HEK293 (cell line): ENCODE data around the gene DDX56.

Experiments
- CTCF ChIA-PET: fragments of 350-600 bp; formaldehyde crosslinking; extraction: SDS; loops from one replicate; lab custom pipeline; 2021; ENCODE audit warnings: antibody characterized with exemption; lab: Yijun Ruan, JAX
- POLR2A ChIA-PET: fragments of 300-600 bp; formaldehyde crosslinking; extraction: SDS; loops from one replicate; lab custom pipeline; 2020; ENCODE audit warnings: antibody characterized with exemption, inconsistent platforms; lab: Yijun Ruan, JAX
- H3K27ac ChIP-seq: fragments of 200-500 bp; sonication (Bioruptor generic); 2 replicates; pipeline ENCODE4 v1.5.1; 2014; ENCODE audit warnings: low read depth, low read length, control low read depth, inconsistent platforms; ENCODE audit errors: extremely low read depth
- H3K36me3 ChIP-seq, 2 experiments: fragments of 200-500 bp in 1 of 2; sonication (Bioruptor generic) in 1 of 2; 1 replicate in 1 of 2; 2 replicates in 1 of 2; pipeline ENCODE4 v1.5.1; 2014 to 2017; ENCODE audit warnings: inconsistent platforms in 2 of 2, low read length in 2 of 2; ENCODE audit not compliant: control insufficient read depth in 2 of 2, insufficient read depth in 1 of 2
- H3K4me1 ChIP-seq: fragments of 200-500 bp; sonication (Bioruptor generic); 2 replicates; pipeline ENCODE4 v1.5.1; 2014; ENCODE audit warnings: mild to moderate bottlenecking, low read length, inconsistent platforms; ENCODE audit not compliant: control insufficient read depth, insufficient read depth
- H3K4me3 ChIP-seq: 2 replicates; pipeline ENCODE4 v1.5.1; 2011; ENCODE audit warnings: low read depth, mild to moderate bottlenecking, control low read depth, low read length, moderate library complexity
- H3K9me3 ChIP-seq: fragments of 200-500 bp; sonication (Bioruptor generic); 2 replicates; pipeline ENCODE4 v1.5.1; 2014; ENCODE audit warnings: low read depth, low read length, inconsistent platforms; ENCODE audit not compliant: control insufficient read depth, insufficient read depth
- ELK4 ChIP-seq: IDR thresholded peaks from 2 replicates; pipeline ENCODE4 v1.6.1; 2011; ENCODE audit warnings: mild to moderate bottlenecking, low read depth, low read length, borderline replicate concordance
- GFI1B ChIP-seq: fragments of 450-650 bp; formaldehyde crosslinking; IDR thresholded peaks from 2 replicates; pipeline ENCODE4 v1.5.1; 2016; ENCODE audit warnings: missing biosample characterization, missing genetic modification characterization
- ZBTB17 ChIP-seq: fragments of 450-650 bp; formaldehyde crosslinking; IDR thresholded peaks from 2 replicates; pipeline ENCODE4 v1.5.1; 2016; ENCODE audit warnings: missing biosample characterization, missing genetic modification characterization
- ZNF19 ChIP-seq: fragments of 450-650 bp; formaldehyde crosslinking; IDR thresholded peaks from 2 replicates; pipeline ENCODE4; 2016; ENCODE audit warnings: missing biosample characterization, missing genetic modification characterization, low read depth
- ZNF2 ChIP-seq: fragments of 450-650 bp; formaldehyde crosslinking; IDR thresholded peaks from 2 replicates; pipeline ENCODE4 v1.5.1; 2016; ENCODE audit warnings: missing biosample characterization, missing genetic modification characterization
- ZNF274 ChIP-seq, 2 experiments: fragments of 200-500 bp in 1 of 2; fragments of 450-650 bp in 1 of 2; sonication (Bioruptor generic) in 1 of 2; formaldehyde crosslinking in 1 of 2; IDR thresholded peaks; 2 replicates each; pipeline versions ENCODE4 v1.5.1 to v1.6.1; 2014 to 2016; ENCODE audit warnings: borderline replicate concordance in 1 of 2, inconsistent platforms in 1 of 2, low read length in 1 of 2, missing biosample characterization in 1 of 2, missing genetic modification characterization in 1 of 2
- ZNF416 ChIP-seq: fragments of 450-650 bp; formaldehyde crosslinking; IDR thresholded peaks from 2 replicates; pipeline ENCODE4 v1.5.1; 2016; ENCODE audit warnings: missing biosample characterization, missing genetic modification characterization
- ZNF433 ChIP-seq: fragments of 450-650 bp; formaldehyde crosslinking; IDR thresholded peaks from 2 replicates; pipeline ENCODE4 v1.5.1; 2016; ENCODE audit warnings: missing biosample characterization, missing genetic modification characterization, low read depth
- ZNF600 ChIP-seq: fragments of 450-650 bp; formaldehyde crosslinking; IDR thresholded peaks from 2 replicates; pipeline ENCODE4 v1.5.1; 2016; ENCODE audit warnings: missing biosample characterization, missing genetic modification characterization
- ZNF629 ChIP-seq: fragments of 450-650 bp; formaldehyde crosslinking; IDR thresholded peaks from 2 replicates; pipeline ENCODE4 v1.5.1; 2017; ENCODE audit warnings: missing biosample characterization, missing genetic modification characterization
- ZNF654 ChIP-seq: fragments of 450-650 bp; formaldehyde crosslinking; IDR thresholded peaks from 2 replicates; pipeline ENCODE4 v1.5.1; 2016; ENCODE audit warnings: low read depth, missing biosample characterization, missing genetic modification characterization
- ZNF660 ChIP-seq: fragments of 450-650 bp; IDR thresholded peaks from 2 replicates; pipeline ENCODE4 v1.5.1; 2018; ENCODE audit warnings: missing biosample characterization, mild to moderate bottlenecking, missing genetic modification characterization
- ZNF664 ChIP-seq: fragments of 450-650 bp; formaldehyde crosslinking; IDR thresholded peaks from 2 replicates; pipeline ENCODE4 v1.5.1; 2016; ENCODE audit warnings: missing biosample characterization, missing genetic modification characterization
- ZNF837 ChIP-seq: fragments of 450-650 bp; formaldehyde crosslinking; IDR thresholded peaks from 2 replicates; pipeline ENCODE4 v1.5.1; 2016; ENCODE audit warnings: missing biosample characterization, missing genetic modification characterization
- TF ChIP-seq, protein P1 (sequence below): fragments of 450-650 bp; formaldehyde crosslinking; IDR thresholded peaks from 2 replicates; pipeline ENCODE4 v1.5.1; 2016; ENCODE audit warnings: missing biosample characterization, missing genetic modification characterization
- TF ChIP-seq, protein P2 (sequence below): fragments of 450-650 bp; formaldehyde crosslinking; IDR thresholded peaks from 2 replicates; pipeline ENCODE4 v1.5.1; 2016; ENCODE audit warnings: missing biosample characterization, missing genetic modification characterization
- TF ChIP-seq, protein P3 (sequence below): fragments of 450-650 bp; formaldehyde crosslinking; IDR thresholded peaks from 2 replicates; pipeline ENCODE4 v1.5.1; 2016; ENCODE audit warnings: missing biosample characterization, missing genetic modification characterization

DDX56 gene

DNA sequence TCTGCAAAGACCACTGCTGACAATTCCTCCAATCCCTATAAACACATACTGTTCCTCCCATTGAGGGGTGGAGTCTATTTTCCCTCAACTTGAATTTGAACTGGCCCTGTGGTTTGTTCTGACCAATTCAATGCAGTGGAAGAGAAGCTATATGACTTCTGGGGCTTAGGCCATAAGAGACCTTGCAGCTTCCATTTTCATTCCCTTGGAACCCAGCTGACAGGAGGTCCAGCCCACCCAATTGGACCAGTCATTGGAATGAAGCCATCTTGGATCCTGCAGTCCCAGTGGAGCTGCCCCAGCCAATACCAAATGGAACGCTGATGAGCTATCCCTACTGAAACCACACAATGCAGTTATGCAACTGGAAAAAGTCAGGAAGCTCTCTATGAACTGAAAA, 17.2 kb upstream of the DDX56 start:
- H3K36me3 ChIP-seq = no peaks in the 10 kb centered on the region
- no peak overlapping the region for H3K27ac ChIP-seq
- TF ChIP-seq ZNF629 (no peak), ZNF274 (IDR thresholded peaks at IDR 0.05; ENCODE audit: low read length) (no peak), ZNF274 (tag by site-specific recombination; IDR thresholded peaks at IDR 0.05; ENCODE audit: borderline replicate concordance) (no peak), ZNF433 (tag by site-specific recombination) (no peak), ELK4 (no peak)
- TF ChIP-seq, protein P1, sequence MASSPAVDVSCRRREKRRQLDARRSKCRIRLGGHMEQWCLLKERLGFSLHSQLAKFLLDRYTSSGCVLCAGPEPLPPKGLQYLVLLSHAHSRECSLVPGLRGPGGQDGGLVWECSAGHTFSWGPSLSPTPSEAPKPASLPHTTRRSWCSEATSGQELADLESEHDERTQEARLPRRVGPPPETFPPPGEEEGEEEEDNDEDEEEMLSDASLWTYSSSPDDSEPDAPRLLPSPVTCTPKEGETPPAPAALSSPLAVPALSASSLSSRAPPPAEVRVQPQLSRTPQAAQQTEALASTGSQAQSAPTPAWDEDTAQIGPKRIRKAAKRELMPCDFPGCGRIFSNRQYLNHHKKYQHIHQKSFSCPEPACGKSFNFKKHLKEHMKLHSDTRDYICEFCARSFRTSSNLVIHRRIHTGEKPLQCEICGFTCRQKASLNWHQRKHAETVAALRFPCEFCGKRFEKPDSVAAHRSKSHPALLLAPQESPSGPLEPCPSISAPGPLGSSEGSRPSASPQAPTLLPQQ (tag by site-specific recombination) = no peak
- TF ChIP-seq, all 188 proteins: peak for 0
- Histone ChIP-seq H3K4me3 (no peak overlapping the region), H3K9me3 (no peaks in the 10 kb centered on the region), H3K4me1 (no peaks in the 10 kb centered on the region)
- ChIA-PET POLR2A (interaction anchor here (0.6 to 0.8 kb wide), 3 partner anchors 10 to 206 kb away, joined by 3 to 5 read pairs (median 4); no protein-coding TSS in a partner anchor), CTCF (interaction anchor here (0.6 kb wide), 2 partner anchors 100 to 266 kb away, joined by 3 to 4 read pairs; no protein-coding TSS in a partner anchor)

DNA sequence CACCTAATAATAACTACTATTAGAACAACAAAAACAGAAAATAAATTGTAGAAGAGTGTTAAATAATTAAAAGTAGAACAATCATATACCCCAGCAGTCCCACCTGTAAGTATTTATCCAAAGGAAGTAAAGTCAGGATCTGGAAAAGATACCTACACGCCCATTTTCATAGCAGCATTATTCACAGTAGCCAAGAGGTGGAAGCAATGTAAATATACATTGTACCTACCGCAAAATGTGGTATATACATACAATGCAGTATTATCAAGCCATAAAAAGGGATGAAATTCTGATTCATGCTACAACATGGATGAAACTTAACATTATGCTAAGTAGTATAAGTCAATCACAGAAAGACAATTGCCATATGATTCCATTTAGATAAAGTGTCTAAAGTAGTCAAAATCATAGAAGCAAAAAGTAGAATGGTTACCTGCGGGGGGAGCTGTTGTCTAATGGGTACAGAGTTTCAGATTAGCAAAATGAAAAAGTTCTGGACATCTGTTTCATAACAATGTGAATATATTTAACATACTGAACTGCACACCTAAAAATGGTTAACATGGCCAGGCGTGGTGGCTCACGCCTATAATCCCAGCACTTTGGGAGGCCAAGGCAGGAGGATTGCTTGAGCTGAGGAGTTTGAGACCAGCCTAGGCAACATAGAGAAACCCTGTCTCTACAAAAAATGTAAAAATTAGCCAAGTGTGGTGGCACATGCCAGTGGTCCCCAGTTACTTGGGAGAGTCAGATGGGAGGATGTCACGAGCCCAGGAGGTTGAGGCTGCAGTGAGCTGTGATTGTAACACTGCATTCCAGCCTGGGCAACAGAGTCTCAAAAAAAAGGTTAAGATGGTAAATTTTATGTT, 14.4 kb upstream of the DDX56 start:
- Histone ChIP-seq H3K27ac (no peak overlapping the region), H3K4me3 (no peak overlapping the region), H3K36me3 (no peaks in the 10 kb centered on the region), H3K9me3 (no peaks in the 10 kb centered on the region), H3K4me1 (no peaks in the 10 kb centered on the region)
- TF ChIP-seq ZNF837 (no peak), ZNF654 (tag by site-specific recombination) (peak; percentile 85), GFI1B (no peak), ZNF2 (peak; percentile 89), ZBTB17 (tag by site-specific recombination) (peak; percentile 56), ZNF660 (tag by site-specific recombination) (peak; percentile 70; the same call in 1 of the 2 replicates), ZNF600 (tag by site-specific recombination) (peak; percentile 49; the same call in 1 of the 2 replicates), ZNF664 (tag by site-specific recombination) (no peak)
- TF ChIP-seq, protein P2, sequence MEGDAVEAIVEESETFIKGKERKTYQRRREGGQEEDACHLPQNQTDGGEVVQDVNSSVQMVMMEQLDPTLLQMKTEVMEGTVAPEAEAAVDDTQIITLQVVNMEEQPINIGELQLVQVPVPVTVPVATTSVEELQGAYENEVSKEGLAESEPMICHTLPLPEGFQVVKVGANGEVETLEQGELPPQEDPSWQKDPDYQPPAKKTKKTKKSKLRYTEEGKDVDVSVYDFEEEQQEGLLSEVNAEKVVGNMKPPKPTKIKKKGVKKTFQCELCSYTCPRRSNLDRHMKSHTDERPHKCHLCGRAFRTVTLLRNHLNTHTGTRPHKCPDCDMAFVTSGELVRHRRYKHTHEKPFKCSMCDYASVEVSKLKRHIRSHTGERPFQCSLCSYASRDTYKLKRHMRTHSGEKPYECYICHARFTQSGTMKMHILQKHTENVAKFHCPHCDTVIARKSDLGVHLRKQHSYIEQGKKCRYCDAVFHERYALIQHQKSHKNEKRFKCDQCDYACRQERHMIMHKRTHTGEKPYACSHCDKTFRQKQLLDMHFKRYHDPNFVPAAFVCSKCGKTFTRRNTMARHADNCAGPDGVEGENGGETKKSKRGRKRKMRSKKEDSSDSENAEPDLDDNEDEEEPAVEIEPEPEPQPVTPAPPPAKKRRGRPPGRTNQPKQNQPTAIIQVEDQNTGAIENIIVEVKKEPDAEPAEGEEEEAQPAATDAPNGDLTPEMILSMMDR = peak; percentile 76; the same call in 1 of the 2 replicates
- ChIA-PET POLR2A (interaction anchor here (0.7 to 1.8 kb wide), 2 partner anchors 160 to 259 kb away, joined by 3 to 15 read pairs; partner anchors contain the start of gene H2AZ2), CTCF (interaction anchor here (0.6 to 1.4 kb wide), 11 partner anchors 15 to 548 kb away, joined by 3 to 8 read pairs (median 4); partner anchors contain the start of gene DDX56)

- POLR2A ChIA-PET = interaction anchor here (1.0 to 3.1 kb wide), 8 partner anchors 10 to 416 kb away, joined by 3 to 27 read pairs (median 9); partner anchors contain the start of genes DDX56, H2AZ2 and OGDH
- Histone ChIP-seq H3K27ac (no peak overlapping the region), H3K4me1 (no peaks in the 10 kb centered on the region), H3K9me3 (no peaks in the 10 kb centered on the region), H3K36me3 (peaks cover 19 to 30% of the 10 kb centered on the region in 2 experiments), H3K4me3 (no peak overlapping the region)
- CTCF ChIA-PET = interaction anchor here (0.7 kb wide), 3 partner anchors 10 to 256 kb away, joined by 3 to 4 read pairs (median 3); no protein-coding TSS in a partner anchor
- TF ChIP-seq, protein P3, sequence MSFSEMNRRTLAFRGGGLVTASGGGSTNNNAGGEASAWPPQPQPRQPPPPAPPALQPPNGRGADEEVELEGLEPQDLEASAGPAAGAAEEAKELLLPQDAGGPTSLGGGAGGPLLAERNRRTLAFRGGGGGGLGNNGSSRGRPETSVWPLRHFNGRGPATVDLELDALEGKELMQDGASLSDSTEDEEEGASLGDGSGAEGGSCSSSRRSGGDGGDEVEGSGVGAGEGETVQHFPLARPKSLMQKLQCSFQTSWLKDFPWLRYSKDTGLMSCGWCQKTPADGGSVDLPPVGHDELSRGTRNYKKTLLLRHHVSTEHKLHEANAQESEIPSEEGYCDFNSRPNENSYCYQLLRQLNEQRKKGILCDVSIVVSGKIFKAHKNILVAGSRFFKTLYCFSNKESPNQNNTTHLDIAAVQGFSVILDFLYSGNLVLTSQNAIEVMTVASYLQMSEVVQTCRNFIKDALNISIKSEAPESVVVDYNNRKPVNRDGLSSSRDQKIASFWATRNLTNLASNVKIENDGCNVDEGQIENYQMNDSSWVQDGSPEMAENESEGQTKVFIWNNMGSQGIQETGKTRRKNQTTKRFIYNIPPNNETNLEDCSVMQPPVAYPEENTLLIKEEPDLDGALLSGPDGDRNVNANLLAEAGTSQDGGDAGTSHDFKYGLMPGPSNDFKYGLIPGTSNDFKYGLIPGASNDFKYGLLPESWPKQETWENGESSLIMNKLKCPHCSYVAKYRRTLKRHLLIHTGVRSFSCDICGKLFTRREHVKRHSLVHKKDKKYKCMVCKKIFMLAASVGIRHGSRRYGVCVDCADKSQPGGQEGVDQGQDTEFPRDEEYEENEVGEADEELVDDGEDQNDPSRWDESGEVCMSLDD (tag by site-specific recombination) = no peak
- TF ChIP-seq ZNF19 (tag by site-specific recombination) = no peak
- TF ChIP-seq ZNF416 = no peak
Measured at GRCh38 chr7:44583146-44583865, 9.6 kb upstream of the DDX56 start.
